SK-N-SH (cell line): ENCODE results near the gene MEF2D. TPM values are rescaled to one million over a fixed set of nuclear protein-coding genes. Genes with fewer than 3 reads are reported as not detected.

Source experiments
- CTCF ChIA-PET: fragments of 300-600, 350-600 bp; formaldehyde crosslinking; extraction: SDS; loops from one replicate; lab custom pipeline; 2021; lab: Yijun Ruan, JAX
- POLR2A ChIA-PET: fragments of 350-600 bp; sonication (Branson Sonifier 250); formaldehyde crosslinking; extraction: SDS; loops from one replicate; lab custom pipeline; 2020; ENCODE audit warnings: antibody characterized with exemption, inconsistent platforms; lab: Yijun Ruan, JAX
- DNase-seq: peaks from one replicate; pipeline ENCODE4 v3.0.0; 2012
- H2AFZ ChIP-seq: fragments of 200-600 bp; sonication (generic); 2 replicates; pipeline ENCODE4 v1.8.1; 2016; ENCODE audit warnings: antibody characterized with exemption, mild to moderate bottlenecking, low read depth
- H3F3A ChIP-seq: fragments of 200-600 bp; sonication (generic); replicated peaks from 2 replicates; pipeline ENCODE3; 2016; ENCODE audit warnings: antibody characterized with exemption, mild to moderate bottlenecking; ENCODE audit not compliant: insufficient read depth
- H3K27ac ChIP-seq, 2 experiments: fragments of 200-500 bp in 1 of 2; fragments of 200-600 bp in 1 of 2; sonication (Bioruptor generic) in 1 of 2; sonication (generic), shearing (Covaris generic) in 1 of 2; 2 replicates each; pipeline versions ENCODE4 v1.5.1 to v1.6.1; 2014 to 2016; ENCODE audit warnings: low read depth in 2 of 2, inconsistent platforms in 1 of 2, low read length in 1 of 2, mild to moderate bottlenecking in 1 of 2, mixed read lengths in 1 of 2
- H3K27me3 ChIP-seq: fragments of 200-600 bp; sonication (generic), shearing (Covaris generic); 2 replicates; pipeline ENCODE4 v1.6.1; 2016; ENCODE audit warnings: mixed run types; ENCODE audit not compliant: insufficient read depth
- H3K36me3 ChIP-seq, 2 experiments: fragments of 200-500 bp in 1 of 2; fragments of 200-600 bp in 1 of 2; sonication (Bioruptor generic) in 1 of 2; sonication (generic) in 1 of 2; replicated peaks in 1 of 2; 2 replicates each; pipeline versions ENCODE3 to v1.5.1; 2014 to 2016; ENCODE audit warnings: low read length in 1 of 2, mild to moderate bottlenecking in 1 of 2; ENCODE audit not compliant: insufficient read depth in 2 of 2, control insufficient read depth in 1 of 2
- H3K4me1 ChIP-seq, 2 experiments: fragments of 200-500 bp in 1 of 2; fragments of 200-600 bp in 1 of 2; sonication (Bioruptor generic) in 1 of 2; sonication (generic), shearing (Covaris generic) in 1 of 2; 2 replicates each; pipeline versions ENCODE4 v1.5.1 to v1.6.1; 2014 to 2016; ENCODE audit warnings: low read depth in 1 of 2, low read length in 1 of 2, mixed run types in 1 of 2; ENCODE audit not compliant: insufficient read depth in 2 of 2, control insufficient read depth in 1 of 2
- H3K4me2 ChIP-seq: fragments of 200-600 bp; sonication (generic), shearing (Covaris generic); 2 replicates; pipeline ENCODE4 v1.6.1; 2017; ENCODE audit warnings: mixed run types
- H3K4me3 ChIP-seq, 2 experiments: fragments of 200-500 bp in 1 of 2; fragments of 200-600 bp in 1 of 2; sonication (Bioruptor generic) in 1 of 2; sonication (generic), shearing (Covaris generic) in 1 of 2; 2 replicates each; pipeline versions ENCODE4 v1.5.1 to v1.8.1; 2014 to 2016; ENCODE audit warnings: low read depth in 2 of 2, inconsistent platforms in 1 of 2, low read length in 1 of 2, mild to moderate bottlenecking in 1 of 2, mixed read lengths in 1 of 2, moderate library complexity in 1 of 2
- H3K79me2 ChIP-seq: fragments of 200-600 bp; sonication (generic); 2 replicates; pipeline ENCODE4 v1.8.1; 2017; ENCODE audit warnings: mild to moderate bottlenecking; ENCODE audit not compliant: insufficient read depth
- H3K9ac ChIP-seq: fragments of 200-600 bp; sonication (generic); 2 replicates; pipeline ENCODE4 v1.6.1; 2017; ENCODE audit warnings: mixed run types
- H3K9me2 ChIP-seq: fragments of 200-600 bp; sonication (generic); 2 replicates; pipeline ENCODE4 v1.6.1; 2017; ENCODE audit warnings: mixed run types
- H3K9me3 ChIP-seq: fragments of 200-600 bp; sonication (generic); 2 replicates; pipeline ENCODE4 v1.6.1; 2017; ENCODE audit warnings: mixed run types, mild to moderate bottlenecking, moderate library complexity
- H4K20me1 ChIP-seq: fragments of 200-600 bp; sonication (generic); 2 replicates; pipeline ENCODE4 v1.6.1; 2017; ENCODE audit warnings: mild to moderate bottlenecking, mixed run types; ENCODE audit not compliant: insufficient read depth
- CHD2 ChIP-seq: fragments of 150-350 bp; IDR thresholded peaks from 2 replicates; pipeline ENCODE4 v1.6.1; 2018; ENCODE audit warnings: low read length; ENCODE audit not compliant: partially characterized antibody
- ELF1 ChIP-seq: IDR thresholded peaks from 2 replicates; pipeline ENCODE4 v1.4.0; 2012
- EZH2phosphoT487 ChIP-seq: fragments of 200-600 bp; sonication (generic); IDR thresholded peaks from 2 replicates; pipeline ENCODE4 v1.6.1; 2017; ENCODE audit warnings: low read depth, mixed run types, mild to moderate bottlenecking, antibody characterized with exemption, moderate library complexity, borderline replicate concordance
- FOSL2 ChIP-seq: IDR thresholded peaks from 2 replicates; pipeline ENCODE4 v1.4.0; 2012; ENCODE audit warnings: low read depth, mild to moderate bottlenecking, moderate library complexity, borderline replicate concordance
- FOXJ3 ChIP-seq: sonication (generic); formaldehyde crosslinking; IDR thresholded peaks from 2 replicates; pipeline ENCODE4 v1.5.1; 2020; ENCODE audit warnings: mild to moderate bottlenecking, missing genetic modification reagents
- FOXM1 ChIP-seq: IDR thresholded peaks from 2 replicates; pipeline ENCODE4 v1.4.0; 2012; ENCODE audit warnings: low read depth, mild to moderate bottlenecking
- GABPA ChIP-seq: IDR thresholded peaks from 2 replicates; pipeline ENCODE4 v1.4.0; 2012; ENCODE audit warnings: low read depth, mild to moderate bottlenecking
- GATA2 ChIP-seq: sonication (generic); formaldehyde crosslinking; IDR thresholded peaks from 2 replicates; pipeline ENCODE4 v1.5.0; 2020; ENCODE audit warnings: mild to moderate bottlenecking, missing genetic modification reagents
- JUND ChIP-seq: IDR thresholded peaks from 2 replicates; pipeline ENCODE4 v1.4.0; 2012
- MXI1 ChIP-seq: IDR thresholded peaks from 2 replicates; pipeline ENCODE4 v1.6.1; 2012; ENCODE audit warnings: mild to moderate bottlenecking, low read depth, low read length, improper control_type of control experiment
- NFIC ChIP-seq: IDR thresholded peaks from 2 replicates; pipeline ENCODE4 v1.4.0; 2012; ENCODE audit warnings: borderline replicate concordance
- NRF1 ChIP-seq: IDR thresholded peaks from 2 replicates; pipeline ENCODE4 v1.6.1; 2012; ENCODE audit warnings: low read depth, mild to moderate bottlenecking, low read length
- RAD21 ChIP-seq: IDR thresholded peaks from 2 replicates; pipeline ENCODE4 v1.6.1; 2012; ENCODE audit warnings: mild to moderate bottlenecking, low read length
- RCOR1 ChIP-seq: fragments of 150-350 bp; IDR thresholded peaks from 2 replicates; pipeline ENCODE4 v1.6.1; 2017; ENCODE audit warnings: antibody characterized with exemption, low read length
- RFX5 ChIP-seq: IDR thresholded peaks from 2 replicates; pipeline ENCODE4 v1.6.1; 2012; ENCODE audit warnings: mild to moderate bottlenecking, improper control_type of control experiment, low read length
- RXRA ChIP-seq: IDR thresholded peaks from 2 replicates; pipeline ENCODE4 v1.4.0; 2012; ENCODE audit warnings: low read depth, mild to moderate bottlenecking, borderline replicate concordance
- TAF1 ChIP-seq: IDR thresholded peaks from 2 replicates; pipeline ENCODE4 v1.6.1; 2012; ENCODE audit warnings: low read depth, mild to moderate bottlenecking, low read length, moderate library complexity, borderline replicate concordance
- TCF12 ChIP-seq: IDR thresholded peaks from 2 replicates; pipeline ENCODE4 v1.4.0; 2012
- TEAD4 ChIP-seq: IDR thresholded peaks from 2 replicates; pipeline ENCODE4 v1.4.0; 2012; ENCODE audit warnings: mild to moderate bottlenecking, borderline replicate concordance; ENCODE audit not compliant: insufficient read depth
- YY1 ChIP-seq: IDR thresholded peaks from 2 replicates; pipeline ENCODE4 v1.4.0; 2012; ENCODE audit warnings: low read depth, mild to moderate bottlenecking
- WGBS: methylation state at CpG from one replicate; pipeline ENCODE4 v1.1.6; 2017; ENCODE audit warnings: low lambda C conversion rate; 5-methylcytosine and 5-hydroxymethylcytosine counted together
- polyA plus RNA-seq, 3 experiments: library from polyadenylated mRNA; depleted of rRNA; stranded (reverse); fragments of >200 nt; gene quantifications; 2 replicates each; pipeline ENCODE4 v1.2.3, GENCODE V29; 2012
- TF ChIP-seq, protein P1 (sequence below): IDR thresholded peaks from 2 replicates; pipeline ENCODE4 v1.4.0; 2012; ENCODE audit warnings: low read depth, borderline replicate concordance
- TF ChIP-seq, protein P2 (sequence below): IDR thresholded peaks from 2 replicates; pipeline ENCODE4 v1.4.0; 2012; ENCODE audit warnings: low read depth
- TF ChIP-seq, protein P3 (sequence below): IDR thresholded peaks from 2 replicates; pipeline ENCODE4 v1.6.1; 2012; ENCODE audit warnings: mild to moderate bottlenecking, low read depth, low read length, moderate library complexity
- TF ChIP-seq, protein P4 (sequence below): IDR thresholded peaks from 2 replicates; pipeline ENCODE4; 2012
- TF ChIP-seq, protein P5 (sequence below): IDR thresholded peaks from 2 replicates; pipeline ENCODE4 v1.4.0; 2012; ENCODE audit warnings: low read depth, borderline replicate concordance

MEF2D gene
- polyA plus RNA-seq, 1 of the 3 experiments (the other 2 are of a cell fraction), result 14.3 TPM

DNA sequence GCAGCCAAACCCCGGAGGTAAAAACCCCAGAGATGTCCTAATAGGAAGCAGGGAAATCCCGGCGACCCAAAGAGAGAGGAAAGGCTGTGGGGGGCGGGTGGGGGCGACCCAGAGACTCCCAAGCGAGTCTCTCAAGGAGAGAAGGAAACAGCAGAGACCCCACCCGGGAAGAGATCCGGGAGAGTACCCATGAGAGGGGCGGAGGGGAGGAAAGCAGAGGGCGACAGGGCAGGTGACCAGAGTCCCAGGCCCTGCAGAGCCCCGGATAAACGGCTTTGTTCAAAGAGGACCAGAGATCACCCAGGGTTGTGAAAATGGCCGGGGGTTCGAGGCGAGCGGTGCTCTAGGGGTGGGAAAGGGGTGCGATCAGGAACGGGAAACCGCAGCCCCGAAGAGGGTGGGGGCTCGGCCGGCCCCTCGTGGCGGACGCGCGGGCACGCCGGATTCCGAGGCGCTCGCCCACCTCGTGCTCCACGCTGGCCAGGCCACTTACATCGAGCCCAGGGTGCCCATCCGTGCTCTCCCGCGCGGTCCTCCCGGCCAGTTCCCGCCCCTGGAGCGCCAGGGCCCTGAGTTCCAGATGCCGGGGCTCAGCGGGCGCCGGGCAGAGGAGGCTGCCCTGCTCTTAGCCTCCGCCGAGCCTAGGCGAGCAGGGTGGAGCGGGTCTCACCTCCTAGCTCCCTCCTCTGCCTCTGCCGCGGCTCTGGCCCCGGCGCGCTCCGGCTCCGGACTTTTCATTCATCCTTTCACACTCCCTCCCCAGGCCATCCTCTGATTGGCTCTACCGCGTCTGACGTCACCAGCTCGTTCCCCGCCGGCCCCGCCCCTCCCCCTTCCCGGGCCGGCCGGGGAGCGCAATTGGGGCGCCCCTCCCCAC, 79.3 kb downstream of the MEF2D start:
- H2AFZ ChIP-seq, result peak overlapping the region; percentile 78
- ChIA-PET POLR2A (interaction anchor here (0.7 to 1.4 kb wide), 4 partner anchors 9 to 79 kb away, joined by 3 to 4 read pairs (median 3); partner anchors contain the start of gene MEF2D), CTCF (interaction anchor here (0.9 to 29.5 kb wide), 6 partner anchors 9 to 77 kb away, joined by 3 to 412 read pairs (median 4); no protein-coding TSS in a partner anchor)
- H3K9ac ChIP-seq, result no peak overlapping the region
- peaks cover 53% of the 10 kb centered on the region for H3K27me3 ChIP-seq
- H3K36me3 ChIP-seq, result no peaks in the 10 kb centered on the region
- H3K4me3 ChIP-seq, result peak overlapping the region; percentile 10 to 48; a peak in 3 of 4 replicates
- peaks cover 11 to 28% of the 10 kb centered on the region in 2 experiments; a peak in 3 of 4 replicates for H3K4me1 ChIP-seq
- H3K4me2 ChIP-seq, result peak overlapping the region; percentile 69
- H3K27ac ChIP-seq, result peak overlapping the region in 1 of 2 experiments; percentile 34; a peak in 1 of 4 replicates
- H3F3A ChIP-seq, result peaks cover 4% of the 10 kb centered on the region
- WGBS, result 1% methylated on average over 39 of the region's 69 CpGs
- H4K20me1 ChIP-seq, result no peaks in the 10 kb centered on the region
- H3K9me3 ChIP-seq, result no peaks in the 10 kb centered on the region
- no peaks in the 10 kb centered on the region for H3K9me2 ChIP-seq
- peak; percentile 98 for DNase-seq
- no peaks in the 10 kb centered on the region for H3K79me2 ChIP-seq
- TF ChIP-seq, protein P1, sequence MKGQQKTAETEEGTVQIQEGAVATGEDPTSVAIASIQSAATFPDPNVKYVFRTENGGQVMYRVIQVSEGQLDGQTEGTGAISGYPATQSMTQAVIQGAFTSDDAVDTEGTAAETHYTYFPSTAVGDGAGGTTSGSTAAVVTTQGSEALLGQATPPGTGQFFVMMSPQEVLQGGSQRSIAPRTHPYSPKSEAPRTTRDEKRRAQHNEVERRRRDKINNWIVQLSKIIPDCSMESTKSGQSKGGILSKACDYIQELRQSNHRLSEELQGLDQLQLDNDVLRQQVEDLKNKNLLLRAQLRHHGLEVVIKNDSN, result no peak
- TF ChIP-seq FOXJ3 (0 out of 2 replicates have a peak, but pooled peaks have one; percentile 11), RCOR1 (no peak), YY1 (no peak), NFIC (no peak), FOSL2 (no peak), FOXM1 (no peak), JUND (no peak), GABPA (no peak), RAD21 (no peak), ELF1 (no peak), CHD2 (peak; percentile 47), TAF1 (no peak), RXRA (no peak), EZH2phosphoT487 (no peak), RFX5 (peak; percentile 46; the same call in 1 of the 2 replicates), MXI1 (peak; percentile 47; the same call in 1 of the 2 replicates), TCF12 (no peak), NRF1 (no peak), TEAD4 (no peak), GATA2 (CRISPR knock-in tag) (no peak)
- TF ChIP-seq, protein P2, sequence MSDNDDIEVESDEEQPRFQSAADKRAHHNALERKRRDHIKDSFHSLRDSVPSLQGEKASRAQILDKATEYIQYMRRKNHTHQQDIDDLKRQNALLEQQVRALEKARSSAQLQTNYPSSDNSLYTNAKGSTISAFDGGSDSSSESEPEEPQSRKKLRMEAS, result no peak; the same call in 1 of the 2 replicates
- TF ChIP-seq, protein P3, sequence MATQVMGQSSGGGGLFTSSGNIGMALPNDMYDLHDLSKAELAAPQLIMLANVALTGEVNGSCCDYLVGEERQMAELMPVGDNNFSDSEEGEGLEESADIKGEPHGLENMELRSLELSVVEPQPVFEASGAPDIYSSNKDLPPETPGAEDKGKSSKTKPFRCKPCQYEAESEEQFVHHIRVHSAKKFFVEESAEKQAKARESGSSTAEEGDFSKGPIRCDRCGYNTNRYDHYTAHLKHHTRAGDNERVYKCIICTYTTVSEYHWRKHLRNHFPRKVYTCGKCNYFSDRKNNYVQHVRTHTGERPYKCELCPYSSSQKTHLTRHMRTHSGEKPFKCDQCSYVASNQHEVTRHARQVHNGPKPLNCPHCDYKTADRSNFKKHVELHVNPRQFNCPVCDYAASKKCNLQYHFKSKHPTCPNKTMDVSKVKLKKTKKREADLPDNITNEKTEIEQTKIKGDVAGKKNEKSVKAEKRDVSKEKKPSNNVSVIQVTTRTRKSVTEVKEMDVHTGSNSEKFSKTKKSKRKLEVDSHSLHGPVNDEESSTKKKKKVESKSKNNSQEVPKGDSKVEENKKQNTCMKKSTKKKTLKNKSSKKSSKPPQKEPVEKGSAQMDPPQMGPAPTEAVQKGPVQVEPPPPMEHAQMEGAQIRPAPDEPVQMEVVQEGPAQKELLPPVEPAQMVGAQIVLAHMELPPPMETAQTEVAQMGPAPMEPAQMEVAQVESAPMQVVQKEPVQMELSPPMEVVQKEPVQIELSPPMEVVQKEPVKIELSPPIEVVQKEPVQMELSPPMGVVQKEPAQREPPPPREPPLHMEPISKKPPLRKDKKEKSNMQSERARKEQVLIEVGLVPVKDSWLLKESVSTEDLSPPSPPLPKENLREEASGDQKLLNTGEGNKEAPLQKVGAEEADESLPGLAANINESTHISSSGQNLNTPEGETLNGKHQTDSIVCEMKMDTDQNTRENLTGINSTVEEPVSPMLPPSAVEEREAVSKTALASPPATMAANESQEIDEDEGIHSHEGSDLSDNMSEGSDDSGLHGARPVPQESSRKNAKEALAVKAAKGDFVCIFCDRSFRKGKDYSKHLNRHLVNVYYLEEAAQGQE, result no peak
- TF ChIP-seq, protein P4, sequence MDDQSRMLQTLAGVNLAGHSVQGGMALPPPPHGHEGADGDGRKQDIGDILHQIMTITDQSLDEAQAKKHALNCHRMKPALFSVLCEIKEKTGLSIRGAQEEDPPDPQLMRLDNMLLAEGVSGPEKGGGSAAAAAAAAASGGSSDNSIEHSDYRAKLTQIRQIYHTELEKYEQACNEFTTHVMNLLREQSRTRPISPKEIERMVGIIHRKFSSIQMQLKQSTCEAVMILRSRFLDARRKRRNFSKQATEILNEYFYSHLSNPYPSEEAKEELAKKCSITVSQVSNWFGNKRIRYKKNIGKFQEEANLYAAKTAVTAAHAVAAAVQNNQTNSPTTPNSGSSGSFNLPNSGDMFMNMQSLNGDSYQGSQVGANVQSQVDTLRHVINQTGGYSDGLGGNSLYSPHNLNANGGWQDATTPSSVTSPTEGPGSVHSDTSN, result no peak
- TF ChIP-seq, protein P5, sequence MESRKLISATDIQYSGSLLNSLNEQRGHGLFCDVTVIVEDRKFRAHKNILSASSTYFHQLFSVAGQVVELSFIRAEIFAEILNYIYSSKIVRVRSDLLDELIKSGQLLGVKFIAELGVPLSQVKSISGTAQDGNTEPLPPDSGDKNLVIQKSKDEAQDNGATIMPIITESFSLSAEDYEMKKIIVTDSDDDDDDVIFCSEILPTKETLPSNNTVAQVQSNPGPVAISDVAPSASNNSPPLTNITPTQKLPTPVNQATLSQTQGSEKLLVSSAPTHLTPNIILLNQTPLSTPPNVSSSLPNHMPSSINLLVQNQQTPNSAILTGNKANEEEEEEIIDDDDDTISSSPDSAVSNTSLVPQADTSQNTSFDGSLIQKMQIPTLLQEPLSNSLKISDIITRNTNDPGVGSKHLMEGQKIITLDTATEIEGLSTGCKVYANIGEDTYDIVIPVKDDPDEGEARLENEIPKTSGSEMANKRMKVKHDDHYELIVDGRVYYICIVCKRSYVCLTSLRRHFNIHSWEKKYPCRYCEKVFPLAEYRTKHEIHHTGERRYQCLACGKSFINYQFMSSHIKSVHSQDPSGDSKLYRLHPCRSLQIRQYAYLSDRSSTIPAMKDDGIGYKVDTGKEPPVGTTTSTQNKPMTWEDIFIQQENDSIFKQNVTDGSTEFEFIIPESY, result no peak
